T-helper 17 cell (primary cell): Measurements from ENCODE around the gene TUFT1. TPM values are rescaled to one million over a fixed set of nuclear protein-coding genes. Genes with fewer than 3 reads are reported as not detected.

ENCODE experiments used
- ATAC-seq: fragments of 150-1000 bp; cut with Tn5 transposase; 2 replicates; pipeline ENCODE4 v1.10.0; 2021; ENCODE audit warnings: mild to moderate bottlenecking, moderate library complexity
- DNase-seq, 3 donors: peaks; one replicate each; pipeline versions ENCODE4 v3.0.0 to v3.0.0-alpha.2; 2020 to 2021
- H3K9me3 ChIP-seq: one replicate; pipeline ENCODE4 v1.7.0; 2013; ENCODE audit warnings: low read length, mild to moderate bottlenecking; ENCODE audit not compliant: control insufficient read depth, poor library complexity, severe bottlenecking
- H3K27ac Mint-ChIP-seq: one replicate; pipeline ENCODE4 v1.8.0; 2022; ENCODE audit warnings: mild to moderate bottlenecking, moderate library complexity, mixed read lengths
- H3K27me3 Mint-ChIP-seq: one replicate; pipeline ENCODE4 v1.8.0; 2022; ENCODE audit warnings: mixed read lengths
- H3K36me3 Mint-ChIP-seq: one replicate; pipeline ENCODE4 v1.8.0; 2022; ENCODE audit warnings: low read depth, mixed read lengths
- H3K4me1 Mint-ChIP-seq: one replicate; pipeline ENCODE4 v1.8.0; 2022; ENCODE audit warnings: mild to moderate bottlenecking, mixed read lengths
- H3K4me3 Mint-ChIP-seq: one replicate; pipeline ENCODE4 v1.8.0; 2022; ENCODE audit warnings: mild to moderate bottlenecking, moderate library complexity, mixed read lengths
- total RNA-seq, 4 donors: library from RNA in 2 of 4; stranded (reverse) in 2 of 4; gene quantifications; one replicate each; pipeline ENCODE4 v1.2.3 and lab custom pipeline; 2022 to 2026

Gene TUFT1
- total RNA-seq, 2 donors from 2014 or later: 11.4 to 18.2 TPM

GRCh38 chr1:151504759-151505158 is 35.4 kb upstream of the TUFT1 start:
- Mint-ChIP-seq H3K27me3 (no peaks in the 10 kb centered on the region), H3K4me3 (no peak overlapping the region), H3K36me3 (no peaks in the 10 kb centered on the region), H3K27ac (no peak overlapping the region), H3K4me1 (peaks cover 14% of the 10 kb centered on the region)
- no peaks in the 10 kb centered on the region for H3K9me3 ChIP-seq
- no peak for ATAC-seq
- no peak for DNase-seq

- Mint-ChIP-seq H3K4me1 (peaks cover 25% of the 10 kb centered on the region), H3K27ac (no peak overlapping the region), H3K27me3 (no peaks in the 10 kb centered on the region), H3K36me3 (no peaks in the 10 kb centered on the region), H3K4me3 (no peak overlapping the region)
- DNase-seq: no peak
- no peak for ATAC-seq
- no peaks in the 10 kb centered on the region for H3K9me3 ChIP-seq
Measured at GRCh38 chr1:151508833-151509232, 31.3 kb upstream of the TUFT1 start.

GRCh38 chr1:151509350-151510019 is 30.6 kb upstream of the TUFT1 start:
- Mint-ChIP-seq H3K4me3 (no peak overlapping the region), H3K27me3 (no peaks in the 10 kb centered on the region), H3K4me1 (peaks cover 27% of the 10 kb centered on the region), H3K27ac (peak overlapping the region; percentile 16), H3K36me3 (no peaks in the 10 kb centered on the region)
- DNase-seq (no peak), ATAC-seq (no peak)
- H3K9me3 ChIP-seq: no peaks in the 10 kb centered on the region

GRCh38 chr1:151510020-151510405 is 30.1 kb upstream of the TUFT1 start:
- Mint-ChIP-seq H3K4me3 (peak overlapping the region; percentile 95), H3K36me3 (no peaks in the 10 kb centered on the region), H3K27me3 (no peaks in the 10 kb centered on the region), H3K4me1 (peaks cover 27% of the 10 kb centered on the region), H3K27ac (peak overlapping the region; percentile 73)
- ATAC-seq (no peak), DNase-seq (no peak)
- H3K9me3 ChIP-seq: no peaks in the 10 kb centered on the region

- peak overlapping the region; percentile 95 for H3K4me3 Mint-ChIP-seq
- H3K27me3 Mint-ChIP-seq: no peaks in the 10 kb centered on the region
- peak overlapping the region; percentile 73 for H3K27ac Mint-ChIP-seq
- ATAC-seq (no peak), DNase-seq (no peak)
- H3K36me3 Mint-ChIP-seq: no peaks in the 10 kb centered on the region
- H3K4me1 Mint-ChIP-seq: peaks cover 27% of the 10 kb centered on the region
- H3K9me3 ChIP-seq: no peaks in the 10 kb centered on the region
Measured at GRCh38 chr1:151510614-151510956, 29.5 kb upstream of the TUFT1 start.

DNA sequence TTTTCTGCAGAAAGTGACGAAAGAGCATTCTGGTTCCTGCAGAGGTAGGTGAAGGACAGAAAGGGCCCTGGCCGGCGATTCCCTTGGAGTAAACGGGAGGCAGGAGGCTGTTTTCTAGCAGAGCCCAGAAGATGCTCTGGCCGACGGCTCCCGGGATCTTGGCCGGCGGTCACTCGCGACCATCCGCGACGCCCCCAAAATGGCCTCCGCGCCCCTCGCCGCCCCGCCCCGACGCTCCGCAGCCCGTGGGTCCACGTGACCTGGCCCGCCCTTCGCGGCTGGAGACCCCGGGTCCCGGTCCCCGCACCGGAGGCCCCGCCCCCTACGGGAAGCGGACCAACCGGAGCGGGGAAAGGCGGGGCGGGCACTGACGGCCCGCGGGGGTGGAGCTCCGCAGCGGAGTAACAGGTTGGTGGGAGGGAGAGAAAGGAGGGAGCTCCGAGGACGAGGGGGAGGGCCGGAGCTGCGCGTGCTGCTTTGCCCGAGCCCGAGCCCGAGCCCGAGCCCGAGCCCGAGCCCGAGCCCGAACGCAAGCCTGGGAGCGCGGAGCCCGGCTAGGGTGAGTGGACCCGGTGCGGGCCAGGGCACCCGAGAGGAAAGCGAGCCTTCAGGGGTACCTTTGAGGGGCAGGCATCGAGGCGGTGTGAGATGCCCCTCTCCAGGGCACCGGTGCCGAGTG is 29.0 kb upstream of the TUFT1 start, which contains the start of gene CGN:
Gene CGN (plus strand): TSS at position 431 of the 679 bp plus-strand sequence. CDS start 7,133 bp downstream, outside the sequence.
- H3K27me3 Mint-ChIP-seq: no peaks in the 10 kb centered on the region
- no peaks in the 10 kb centered on the region for H3K9me3 ChIP-seq

DNA sequence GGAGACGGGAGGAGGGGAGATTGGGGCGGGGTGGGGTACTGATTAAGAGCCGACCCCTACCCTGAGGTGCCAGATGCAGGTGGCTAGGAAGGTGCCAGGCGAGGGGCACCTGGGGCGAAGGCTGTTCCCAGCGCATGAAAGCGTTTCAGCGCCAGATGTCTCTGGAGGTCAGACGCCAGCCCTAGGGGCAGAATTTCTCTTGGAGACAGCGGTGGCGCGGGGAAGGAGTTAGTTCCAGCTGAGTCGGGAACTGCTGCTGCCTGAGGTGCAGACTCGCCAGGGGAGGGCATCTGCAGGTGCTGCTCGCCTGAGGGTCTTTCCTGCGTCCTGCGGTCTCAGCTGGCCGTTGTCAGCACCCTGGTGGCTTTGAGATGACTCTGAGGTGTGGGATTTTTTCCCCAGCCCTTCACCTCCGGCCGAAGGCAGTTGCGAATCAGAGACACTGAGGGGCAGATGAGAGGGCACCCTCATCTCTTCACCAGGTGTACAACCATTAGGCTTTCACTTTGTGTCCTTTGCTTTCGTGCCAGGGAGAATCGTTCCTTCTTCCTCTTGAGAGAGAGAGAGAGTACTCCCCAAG is 28.4 kb upstream of the TUFT1 start:
- ATAC-seq (peak; percentile 22), DNase-seq (peak in 2 of 3 donors; percentile 23 to 27)
- Mint-ChIP-seq H3K4me3 (peak overlapping the region; percentile 95), H3K4me1 (peaks cover 22% of the 10 kb centered on the region), H3K27ac (peak overlapping the region; percentile 57), H3K27me3 (no peaks in the 10 kb centered on the region), H3K36me3 (no peaks in the 10 kb centered on the region)
- no peaks in the 10 kb centered on the region for H3K9me3 ChIP-seq

More for the DNA sequence above, 29.0 kb upstream of the TUFT1 start, which contains the start of gene CGN:
- DNase-seq (peak; percentile 77 to 91 (median 89)), ATAC-seq (peak; percentile 97)
- peak within 1 kb of the TSS; percentile 73 for H3K27ac Mint-ChIP-seq
- no peaks in the 10 kb centered on the region for H3K36me3 Mint-ChIP-seq
- peaks cover 24% of the 10 kb centered on the region for H3K4me1 Mint-ChIP-seq
- peak within 1 kb of the TSS; percentile 95 for H3K4me3 Mint-ChIP-seq

DNA sequence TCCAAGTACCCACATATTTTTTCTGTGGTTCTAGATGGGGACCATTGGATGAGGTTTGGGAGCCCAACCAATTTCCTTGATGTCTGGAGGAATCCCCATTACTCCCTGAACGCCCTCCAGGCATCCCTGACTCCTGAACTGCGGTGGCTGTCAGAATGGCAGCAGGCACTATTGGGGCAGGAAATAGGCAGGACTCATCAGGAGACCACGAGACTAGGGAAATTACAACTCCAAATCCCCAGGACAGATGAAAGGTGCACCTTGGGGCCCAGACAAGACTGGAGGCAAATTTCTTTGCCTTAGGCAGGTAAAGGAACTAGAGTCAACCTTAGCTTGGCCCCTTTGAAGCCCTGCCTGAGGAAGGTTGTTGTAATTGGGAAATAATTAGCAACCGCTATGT is 27.8 kb upstream of the TUFT1 start:
- no peaks in the 10 kb centered on the region for H3K27me3 Mint-ChIP-seq
- peak overlapping the region; percentile 57 for H3K27ac Mint-ChIP-seq
- DNase-seq: no peak
- H3K36me3 Mint-ChIP-seq: no peaks in the 10 kb centered on the region
- no peaks in the 10 kb centered on the region for H3K9me3 ChIP-seq
- ATAC-seq: no peak
- H3K4me1 Mint-ChIP-seq: peaks cover 19% of the 10 kb centered on the region
- peak overlapping the region; percentile 95 for H3K4me3 Mint-ChIP-seq

GRCh38 chr1:151512801-151513625 is 27.1 kb upstream of the TUFT1 start:
- peak overlapping the region; percentile 81 for H3K27ac Mint-ChIP-seq
- DNase-seq (no peak), ATAC-seq (no peak)
- no peaks in the 10 kb centered on the region for H3K27me3 Mint-ChIP-seq
- H3K36me3 Mint-ChIP-seq: no peaks in the 10 kb centered on the region
- H3K4me3 Mint-ChIP-seq: peak overlapping the region; percentile 75
- H3K4me1 Mint-ChIP-seq: peaks cover 19% of the 10 kb centered on the region
- no peaks in the 10 kb centered on the region for H3K9me3 ChIP-seq

- ATAC-seq (no peak), DNase-seq (no peak)
- Mint-ChIP-seq H3K27ac (peak overlapping the region; percentile 81), H3K36me3 (no peaks in the 10 kb centered on the region), H3K4me3 (peak overlapping the region; percentile 75), H3K27me3 (no peaks in the 10 kb centered on the region), H3K4me1 (peaks cover 19% of the 10 kb centered on the region)
- H3K9me3 ChIP-seq: no peaks in the 10 kb centered on the region
Measured at GRCh38 chr1:151513626-151514121, 26.4 kb upstream of the TUFT1 start.

- H3K4me3 Mint-ChIP-seq: no peak overlapping the region
Measured at GRCh38 chr1:151514366-151514765, 25.7 kb upstream of the TUFT1 start.

GRCh38 chr1:151515265-151515664 is 24.8 kb upstream of the TUFT1 start:
- H3K27ac Mint-ChIP-seq: no peak overlapping the region
- ATAC-seq (no peak), DNase-seq (no peak)
- no peaks in the 10 kb centered on the region for H3K36me3 Mint-ChIP-seq
- no peak overlapping the region for H3K4me3 Mint-ChIP-seq
- no peaks in the 10 kb centered on the region for H3K27me3 Mint-ChIP-seq
- H3K9me3 ChIP-seq: no peaks in the 10 kb centered on the region
- peaks cover 19% of the 10 kb centered on the region for H3K4me1 Mint-ChIP-seq

More at GRCh38 chr1:151514366-151514765, 25.7 kb upstream of the TUFT1 start:
- ATAC-seq: no peak
- peaks cover 19% of the 10 kb centered on the region for H3K4me1 Mint-ChIP-seq
- DNase-seq: no peak
- H3K27ac Mint-ChIP-seq: no peak overlapping the region
- H3K9me3 ChIP-seq: no peaks in the 10 kb centered on the region
- no peaks in the 10 kb centered on the region for H3K27me3 Mint-ChIP-seq
- H3K36me3 Mint-ChIP-seq: no peaks in the 10 kb centered on the region
